ENCODE results near the gene UGP2.
"Not testable (repeated sequence)": the region's sequence is repeated elsewhere in the genome, so short reads cannot be mapped to it uniquely, and the experiment has no call there.

Gene UGP2

GRCh38 chr2:63841254-63842022 lies at the start of gene UGP2:
UGP2 (plus strand) TSS chr2:63841896; CDS start chr2:63842186, 290 bp downstream.
- DNase-seq (ENCODE audit: low read depth): peak; percentile 61

- DNase-seq (ENCODE audit: low read depth): peak; percentile 51
Observed at GRCh38 chr2:63792530-63792929, 49.2 kb upstream of the UGP2 start.

- DNase-seq (ENCODE audit: low read depth): no peak
Observed at GRCh38 chr2:63796366-63796765, 45.3 kb upstream of the UGP2 start.

GRCh38 chr2:63796796-63797195 lies 44.9 kb upstream of the UGP2 start:
- no peak for DNase-seq (ENCODE audit: low read depth)

GRCh38 chr2:63801455-63801854 lies 40.2 kb upstream of the UGP2 start:
- no peak for DNase-seq (ENCODE audit: low read depth)

- DNase-seq (ENCODE audit: low read depth): no peak
Observed at GRCh38 chr2:63805412-63805811, 36.3 kb upstream of the UGP2 start.

GRCh38 chr2:63808036-63808435 lies 33.7 kb upstream of the UGP2 start:
- not testable (repeated sequence) for DNase-seq (ENCODE audit: low read depth)

- DNase-seq (ENCODE audit: low read depth): not testable (repeated sequence)
Observed at GRCh38 chr2:63808911-63809310, 32.8 kb upstream of the UGP2 start.

GRCh38 chr2:63811063-63811462 lies 30.6 kb upstream of the UGP2 start:
- no peak for DNase-seq (ENCODE audit: low read depth)

GRCh38 chr2:63811870-63812269 lies 29.8 kb upstream of the UGP2 start:
- not testable (repeated sequence) for DNase-seq (ENCODE audit: low read depth)

GRCh38 chr2:63814114-63814513 lies 27.6 kb upstream of the UGP2 start:
- DNase-seq (ENCODE audit: low read depth): no peak

- DNase-seq (ENCODE audit: low read depth): no peak
Observed at GRCh38 chr2:63817382-63817781, 24.3 kb upstream of the UGP2 start.

- DNase-seq (ENCODE audit: low read depth): no peak
Observed at GRCh38 chr2:63818271-63818670, 23.4 kb upstream of the UGP2 start.

- no peak for DNase-seq (ENCODE audit: low read depth)
Observed at GRCh38 chr2:63819256-63819655, 22.4 kb upstream of the UGP2 start.

GRCh38 chr2:63819765-63820717 lies 21.7 kb upstream of the UGP2 start:
- DNase-seq (ENCODE audit: low read depth): no peak

- no peak for DNase-seq (ENCODE audit: low read depth)
Observed at GRCh38 chr2:63820969-63821368, 20.7 kb upstream of the UGP2 start.

- DNase-seq (ENCODE audit: low read depth): no peak
Observed at GRCh38 chr2:63821396-63821795, 20.3 kb upstream of the UGP2 start.

GRCh38 chr2:63822478-63822877 lies 19.2 kb upstream of the UGP2 start:
- DNase-seq (ENCODE audit: low read depth): no peak

- DNase-seq (ENCODE audit: low read depth): peak; percentile 74
Observed at GRCh38 chr2:63827749-63828148, 13.9 kb upstream of the UGP2 start.

- no peak for DNase-seq (ENCODE audit: low read depth)
Observed at GRCh38 chr2:63831176-63831575, 10.5 kb upstream of the UGP2 start.

- no peak for DNase-seq (ENCODE audit: low read depth)
Observed at GRCh38 chr2:63834401-63834800, 7.3 kb upstream of the UGP2 start.

- no peak for DNase-seq (ENCODE audit: low read depth)
Observed at GRCh38 chr2:63837036-63837594, 4.6 kb upstream of the UGP2 start.

Data from HS-27A (cell line).